MM.1S (cell line): Measurements from ENCODE around the gene ITGB8.

ENCODE experiments used
- DNase-seq: peaks from one replicate; pipeline ENCODE4 v3.0.0-alpha.2; 2015
- H2AFZ ChIP-seq: fragments of 300-600 bp; sonication (generic); 2 replicates; pipeline ENCODE4 v1.6.0; 2016; ENCODE audit warnings: antibody characterized with exemption, low read length
- H3F3A ChIP-seq: fragments of 300-600 bp; sonication (generic); 2 replicates; pipeline ENCODE4 v1.6.1; 2016; ENCODE audit warnings: mild to moderate bottlenecking, antibody characterized with exemption, low read length, moderate library complexity, mixed read lengths; ENCODE audit not compliant: insufficient read depth
- H3K27ac ChIP-seq: fragments of 300-600 bp; sonication (generic); 2 replicates; pipeline ENCODE4 v1.5.1; 2016; ENCODE audit warnings: mild to moderate bottlenecking, low read length
- H3K27me3 ChIP-seq: fragments of 300-600 bp; sonication (generic); replicated peaks from 2 replicates; pipeline ENCODE4 v1.6.0; 2016; ENCODE audit warnings: low read length; ENCODE audit not compliant: insufficient read depth
- H3K36me3 ChIP-seq: fragments of 300-600 bp; sonication (generic); replicated peaks from 2 replicates; pipeline ENCODE4 v1.6.1; 2016; ENCODE audit warnings: mild to moderate bottlenecking, low read length, mixed read lengths; ENCODE audit not compliant: insufficient read depth
- H3K4me1 ChIP-seq: fragments of 300-600 bp; sonication (generic); 2 replicates; pipeline ENCODE4 v1.6.1; 2016; ENCODE audit warnings: low read length, mixed read lengths
- H3K4me2 ChIP-seq: fragments of 300-600 bp; sonication (generic); 2 replicates; pipeline ENCODE4 v1.6.0; 2016; ENCODE audit warnings: low read depth, low read length
- H3K4me3 ChIP-seq: fragments of 300-600 bp; sonication (generic); 2 replicates; pipeline ENCODE4 v1.5.1; 2016; ENCODE audit warnings: low read length, mixed read lengths
- H3K79me2 ChIP-seq: fragments of 300-600 bp; sonication (generic); 2 replicates; pipeline ENCODE4 v1.6.1; 2016; ENCODE audit warnings: mixed run types, low read length, mixed read lengths
- H3K9ac ChIP-seq: fragments of 300-600 bp; sonication (generic); 2 replicates; pipeline ENCODE4 v1.6.1; 2016; ENCODE audit warnings: low read length, mixed read lengths
- H3K9me2 ChIP-seq: fragments of 300-600 bp; sonication (generic); replicated peaks from 2 replicates; pipeline ENCODE4 v1.6.1; 2016; ENCODE audit warnings: mild to moderate bottlenecking, low read length, mixed read lengths; ENCODE audit not compliant: insufficient read depth
- H3K9me3 ChIP-seq: fragments of 300-600 bp; sonication (generic); replicated peaks from 2 replicates; pipeline ENCODE4 v1.6.1; 2016; ENCODE audit warnings: mild to moderate bottlenecking, low read length, mixed read lengths; ENCODE audit not compliant: insufficient read depth
- H4K20me1 ChIP-seq: fragments of 300-600 bp; sonication (generic); 2 replicates; pipeline ENCODE4 v1.6.1; 2016; ENCODE audit warnings: mild to moderate bottlenecking, low read length, moderate library complexity, mixed read lengths; ENCODE audit not compliant: insufficient read depth
- EZH2 ChIP-seq: fragments of 300-600 bp; sonication (generic); optimal IDR thresholded peaks from 2 replicates; pipeline ENCODE3; 2017; ENCODE audit warnings: low read depth, mild to moderate bottlenecking, antibody characterized with exemption, low read length, mixed read lengths
- EZH2phosphoT487 ChIP-seq: fragments of 300-600 bp; sonication (generic); IDR thresholded peaks from 2 replicates; pipeline ENCODE4 v1.6.1; 2018; ENCODE audit warnings: antibody characterized with exemption, low read length
- TF ChIP-seq, protein P1 (sequence below): fragments of 300-600 bp; sonication (generic); IDR thresholded peaks from 2 replicates; pipeline ENCODE4 v1.5.1; 2016; ENCODE audit warnings: antibody characterized with exemption, low read length, mixed read lengths

Gene ITGB8

DNA sequence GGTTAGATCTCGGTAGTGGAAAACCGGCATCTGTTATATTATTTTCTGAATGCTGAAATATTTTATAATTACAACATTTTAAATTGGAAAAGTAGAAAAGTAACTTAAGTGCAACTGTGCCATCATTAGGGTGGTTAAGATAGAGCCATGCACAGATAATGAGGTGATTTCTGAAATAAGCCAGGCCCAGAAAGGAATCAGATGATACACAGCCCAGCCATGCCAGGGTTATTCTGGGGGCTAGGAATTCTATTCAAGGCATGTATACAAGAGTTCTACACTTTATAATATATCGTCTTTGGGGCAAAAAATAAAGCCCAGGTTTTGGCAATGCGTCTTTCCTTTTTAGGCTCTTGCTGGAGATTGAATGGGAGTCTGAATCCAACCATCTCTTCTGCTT is 128.7 kb downstream of the ITGB8 start:
- no peaks in the 10 kb centered on the region for H3K9me3 ChIP-seq
- H3K9ac ChIP-seq, result no peak overlapping the region
- H3K27me3 ChIP-seq, result no peaks in the 10 kb centered on the region
- H3K4me2 ChIP-seq, result no peak overlapping the region
- H3K36me3 ChIP-seq, result no peaks in the 10 kb centered on the region
- no peaks in the 10 kb centered on the region for H3K79me2 ChIP-seq
- H3K4me1 ChIP-seq, result no peaks in the 10 kb centered on the region
- H2AFZ ChIP-seq, result no peak overlapping the region
- H3K4me3 ChIP-seq, result no peak overlapping the region
- H3K27ac ChIP-seq, result no peak overlapping the region
- TF ChIP-seq, protein P1, sequence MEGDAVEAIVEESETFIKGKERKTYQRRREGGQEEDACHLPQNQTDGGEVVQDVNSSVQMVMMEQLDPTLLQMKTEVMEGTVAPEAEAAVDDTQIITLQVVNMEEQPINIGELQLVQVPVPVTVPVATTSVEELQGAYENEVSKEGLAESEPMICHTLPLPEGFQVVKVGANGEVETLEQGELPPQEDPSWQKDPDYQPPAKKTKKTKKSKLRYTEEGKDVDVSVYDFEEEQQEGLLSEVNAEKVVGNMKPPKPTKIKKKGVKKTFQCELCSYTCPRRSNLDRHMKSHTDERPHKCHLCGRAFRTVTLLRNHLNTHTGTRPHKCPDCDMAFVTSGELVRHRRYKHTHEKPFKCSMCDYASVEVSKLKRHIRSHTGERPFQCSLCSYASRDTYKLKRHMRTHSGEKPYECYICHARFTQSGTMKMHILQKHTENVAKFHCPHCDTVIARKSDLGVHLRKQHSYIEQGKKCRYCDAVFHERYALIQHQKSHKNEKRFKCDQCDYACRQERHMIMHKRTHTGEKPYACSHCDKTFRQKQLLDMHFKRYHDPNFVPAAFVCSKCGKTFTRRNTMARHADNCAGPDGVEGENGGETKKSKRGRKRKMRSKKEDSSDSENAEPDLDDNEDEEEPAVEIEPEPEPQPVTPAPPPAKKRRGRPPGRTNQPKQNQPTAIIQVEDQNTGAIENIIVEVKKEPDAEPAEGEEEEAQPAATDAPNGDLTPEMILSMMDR, result no peak
- TF ChIP-seq EZH2phosphoT487 (no peak), EZH2 (no peak)
- DNase-seq, result no peak
- H3F3A ChIP-seq, result no peaks in the 10 kb centered on the region
- no peaks in the 10 kb centered on the region for H4K20me1 ChIP-seq
- no peaks in the 10 kb centered on the region for H3K9me2 ChIP-seq

DNA sequence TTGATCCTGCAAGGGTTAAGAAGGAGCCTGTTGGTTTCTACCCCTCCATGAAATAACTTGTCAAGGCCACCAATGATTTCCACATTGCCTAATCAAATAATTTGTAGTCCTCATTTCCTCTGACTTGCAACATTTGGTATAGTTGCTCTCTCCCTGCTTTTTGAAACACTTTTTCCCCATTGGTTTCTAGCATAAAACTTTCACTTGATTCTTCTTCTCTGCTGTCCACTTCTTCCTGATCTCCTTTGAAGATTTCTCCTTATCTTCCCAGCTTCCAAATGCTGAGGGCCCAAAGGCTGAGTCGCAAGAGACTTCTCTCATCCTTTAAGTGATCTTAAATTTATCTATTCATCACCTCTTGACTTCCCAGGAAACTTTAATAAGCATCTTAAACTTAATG is 134.2 kb downstream of the ITGB8 start:
- H3K36me3 ChIP-seq, result no peaks in the 10 kb centered on the region

More for the DNA sequence above, 134.2 kb downstream of the ITGB8 start:
- no peak overlapping the region for H3K4me2 ChIP-seq
- H3K9ac ChIP-seq, result no peak overlapping the region
- no peaks in the 10 kb centered on the region for H3F3A ChIP-seq
- H4K20me1 ChIP-seq, result no peaks in the 10 kb centered on the region
- no peak overlapping the region for H3K4me3 ChIP-seq
- no peaks in the 10 kb centered on the region for H3K27me3 ChIP-seq
- H3K4me1 ChIP-seq, result no peaks in the 10 kb centered on the region
- H3K9me3 ChIP-seq, result no peaks in the 10 kb centered on the region
- no peaks in the 10 kb centered on the region for H3K79me2 ChIP-seq
- no peak overlapping the region for H2AFZ ChIP-seq
- DNase-seq, result no peak
- no peaks in the 10 kb centered on the region for H3K9me2 ChIP-seq
- H3K27ac ChIP-seq, result no peak overlapping the region
- no peak for TF ChIP-seq EZH2
- no peak for TF ChIP-seq EZH2phosphoT487
- TF ChIP-seq, protein P1, result no peak
